Sigmoid colon (tissue), 7 donors: ENCODE data around the gene SUSD1. TPM values are rescaled to one million over a fixed set of nuclear protein-coding genes. Genes with fewer than 3 reads are reported as not detected.

Experiments
- DNase-seq: peaks from one replicate; pipeline ENCODE4 v3.0.0-alpha.2; 2019
- H3K27ac ChIP-seq, 4 donors: fragments of 200-600 bp; sonication (generic); one replicate each; pipeline ENCODE4 v1.5.1; 2016 to 2019; ENCODE audit warnings: mild to moderate bottlenecking in 1 of 4
- H3K27me3 ChIP-seq, 3 donors: fragments of 200-600 bp; sonication (generic); one replicate each; pipeline ENCODE4 v1.5.1; 2019; ENCODE audit warnings: mild to moderate bottlenecking in 1 of 3
- H3K36me3 ChIP-seq, 4 donors: fragments of 200-600 bp; sonication (generic); one replicate each; pipeline ENCODE4 v1.5.1; 2016 to 2019
- H3K4me1 ChIP-seq, 4 donors: fragments of 200-600 bp; sonication (generic); one replicate each; pipeline ENCODE4 v1.5.1; 2017 to 2019
- H3K4me3 ChIP-seq, 4 donors: fragments of 200-600 bp; sonication (generic); one replicate each; pipeline ENCODE4 v1.5.1; 2017 to 2019; ENCODE audit warnings: mild to moderate bottlenecking in 2 of 4, moderate library complexity in 1 of 4
- H3K9me3 ChIP-seq, 4 donors: fragments of 200-600 bp in 3 of 4; sonication (generic) in 3 of 4; one replicate each; pipeline versions ENCODE4 v1.5.1 to v1.6.1; 2013 to 2019
- CTCF ChIP-seq, 4 experiments: fragments of 450-650 bp in 3 of 4; fragments of 200-600 bp in 1 of 4; IDR thresholded peaks; one replicate each; pipeline ENCODE4 v1.5.1; 2016 to 2019; ENCODE audit warnings: antibody characterized with exemption in 4 of 4, mild to moderate bottlenecking in 3 of 4, moderate library complexity in 2 of 4
- EP300 ChIP-seq, 4 donors: sonication (generic); formaldehyde crosslinking; IDR thresholded peaks; one replicate each; pipeline ENCODE4 v1.6.1; 2017; ENCODE audit warnings: antibody characterized with exemption in 4 of 4
- POLR2A ChIP-seq, 2 donors: fragments of 450-650 bp; IDR thresholded peaks; one replicate each; pipeline ENCODE4 v1.6.1; 2016; ENCODE audit warnings: antibody characterized with exemption in 2 of 2, mild to moderate bottlenecking in 2 of 2, moderate library complexity in 2 of 2
- POLR2AphosphoS5 ChIP-seq, 4 donors: sonication (generic); formaldehyde crosslinking; IDR thresholded peaks; one replicate each; pipeline ENCODE4 v1.6.1; 2017; ENCODE audit warnings: antibody characterized with exemption in 4 of 4
- WGBS, 2 donors: extraction: QIAGEN DNeasy Blood & Tissue Kit; methylation state at CpG; one replicate each; pipeline ENCODE4 v1.1.7; 2013; 5-methylcytosine and 5-hydroxymethylcytosine counted together
- intact Hi-C: fragments of 100-400 bp; cut with DNase I; formaldehyde crosslinking; loops from one replicate; pipeline ENCODE4 v1.15.1; 2023
- polyA plus RNA-seq, 3 donors: library from polyadenylated mRNA; stranded (reverse); fragments of 200-250 nt; gene quantifications; one replicate each; pipeline ENCODE4 v1.2.3, GENCODE V29; 2013
- total RNA-seq, 4 donors: library from RNA; depleted of rRNA; stranded (reverse); fragments of >200 nt; gene quantifications; one replicate each; pipeline ENCODE4 v1.1.0, GENCODE V29; 2016
- donor health status: healthy with polysubstance abuse.
- donor health status: Bipolar disorder and iron deficiency.
- donor health status: healthy.

SUSD1 gene
- total and polyA plus RNA-seq, 7 donors: 1.8 to 10.7 (median 4.7) TPM

- peak overlapping the region in 2 of 4 donors; percentile 4 to 52 for H3K27ac ChIP-seq
- WGBS, 2 donors: 40 to 69% methylated on average over 14 of the region's 14 CpGs
Measured at GRCh38 chr9:112065806-112066606, 109.1 kb downstream of the SUSD1 start.

DNA sequence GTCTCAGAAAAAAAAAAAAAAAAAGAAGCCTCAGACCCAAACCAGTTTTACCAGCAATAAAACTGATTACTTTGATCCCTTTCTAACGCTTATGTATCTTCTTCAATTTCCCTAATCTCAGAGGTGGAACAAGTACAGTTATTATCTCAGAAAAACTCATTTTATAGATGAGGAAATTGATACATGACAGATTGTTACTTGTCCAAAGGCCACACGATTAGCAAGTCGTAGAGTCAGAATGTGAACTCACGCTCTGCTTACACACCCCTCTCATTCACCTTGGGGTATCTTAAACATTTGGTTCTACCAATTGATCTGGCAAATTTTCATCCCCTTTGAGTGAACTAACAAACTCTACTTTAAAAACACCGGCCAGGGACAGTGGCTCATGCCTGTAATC is 110.2 kb downstream of the SUSD1 start:
- Histone ChIP-seq H3K4me3 (no peak overlapping the region), H3K27me3 (no peaks in the 10 kb centered on the region), H3K4me1 (peaks cover 0 to 39% (median 24%) of the 10 kb centered on the region in 4 donors), H3K9me3 (no peaks in the 10 kb centered on the region), H3K27ac (no peak overlapping the region), H3K36me3 (no peaks in the 10 kb centered on the region)
- TF ChIP-seq POLR2A (IDR thresholded peaks at IDR 0.05) (no peak), POLR2AphosphoS5 (IDR thresholded peaks at IDR 0.05) (no peak), CTCF (IDR thresholded peaks at IDR 0.05) (no peak), EP300 (IDR thresholded peaks at IDR 0.05) (no peak)
- intact Hi-C loops: no loop called here
- no peak for DNase-seq
- 25 to 76% methylated on average over 5 of the region's 5 CpGs for WGBS, 2 donors

More at GRCh38 chr9:112065806-112066606, 109.1 kb downstream of the SUSD1 start:
- DNase-seq: peak; percentile 67
- H3K4me1 ChIP-seq: peaks cover 0 to 29% (median 15%) of the 10 kb centered on the region in 4 donors
- H3K4me3 ChIP-seq: no peak overlapping the region
- H3K36me3 ChIP-seq: no peaks in the 10 kb centered on the region
- H3K9me3 ChIP-seq: no peaks in the 10 kb centered on the region
- H3K27me3 ChIP-seq: no peaks in the 10 kb centered on the region
- TF ChIP-seq POLR2AphosphoS5 (IDR thresholded peaks at IDR 0.05) (peak in 2 of 4 donors; percentile 16 to 19), CTCF (IDR thresholded peaks at IDR 0.05) (no peak), EP300 (IDR thresholded peaks at IDR 0.05) (no peak), POLR2A (IDR thresholded peaks at IDR 0.05) (no peak)
- intact Hi-C loops: no loop called here

GRCh38 chr9:112063586-112063985 is 111.5 kb downstream of the SUSD1 start:
- no peak for TF ChIP-seq CTCF (IDR thresholded peaks at IDR 0.05)
- TF ChIP-seq POLR2AphosphoS5 (IDR thresholded peaks at IDR 0.05): no peak
- no peak for TF ChIP-seq EP300 (IDR thresholded peaks at IDR 0.05)
- TF ChIP-seq POLR2A (IDR thresholded peaks at IDR 0.05): no peak
- Histone ChIP-seq H3K9me3 (no peaks in the 10 kb centered on the region), H3K27me3 (no peaks in the 10 kb centered on the region), H3K4me1 (peaks cover 0 to 43% (median 34%) of the 10 kb centered on the region in 4 donors), H3K36me3 (no peaks in the 10 kb centered on the region), H3K4me3 (no peak overlapping the region), H3K27ac (peak overlapping the region in 1 of 4 donors; percentile 18)
- WGBS, 2 donors: 83 to 96% methylated on average over 4 of the region's 4 CpGs
- intact Hi-C loops: no loop called here
- no peak for DNase-seq

GRCh38 chr9:112063151-112063550 is 111.9 kb downstream of the SUSD1 start:
- Histone ChIP-seq H3K9me3 (no peaks in the 10 kb centered on the region), H3K4me1 (peaks cover 0 to 45% (median 36%) of the 10 kb centered on the region in 4 donors), H3K27ac (peak overlapping the region in 1 of 4 donors; percentile 18), H3K4me3 (no peak overlapping the region), H3K36me3 (no peaks in the 10 kb centered on the region), H3K27me3 (no peaks in the 10 kb centered on the region)
- TF ChIP-seq POLR2AphosphoS5 (IDR thresholded peaks at IDR 0.05): no peak
- no peak for TF ChIP-seq POLR2A (IDR thresholded peaks at IDR 0.05)
- TF ChIP-seq CTCF (IDR thresholded peaks at IDR 0.05): no peak
- no peak for TF ChIP-seq EP300 (IDR thresholded peaks at IDR 0.05)
- no peak for DNase-seq
- intact Hi-C loops: no loop called here
